ENCODE measurements around the gene CHRNA1. TPM values are rescaled to one million over a fixed set of nuclear protein-coding genes. Genes with fewer than 3 reads are reported as not detected.

Gene CHRNA1
- total and polyA plus RNA-seq, 9 of the 15 experiments (the other 6 are each of a cell fraction or from before 2014, with no cell fraction given), result not detected

DNA sequence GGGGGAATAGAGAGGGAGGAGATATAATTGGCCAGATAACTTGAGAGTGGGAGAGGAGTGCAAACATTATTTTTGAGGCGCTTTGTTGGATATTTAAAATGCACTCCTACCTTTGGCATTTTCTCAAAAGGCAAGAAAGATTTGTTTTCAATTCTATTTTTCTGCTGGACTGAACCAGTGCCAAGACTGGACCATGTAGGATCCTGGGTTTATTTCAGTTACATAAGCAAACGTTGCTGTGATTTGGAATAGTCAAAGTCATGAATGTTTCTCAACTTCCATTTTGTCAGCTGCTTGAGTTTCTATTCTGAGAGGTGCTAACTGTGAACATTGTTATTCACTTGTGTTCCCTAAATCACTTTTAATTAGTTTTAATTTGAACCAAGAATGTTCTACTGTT is 8.9 kb upstream of the CHRNA1 start:
- CTCF ChIA-PET (ENCODE audit: low intra/inter-chr PET ratio), result interaction anchor here (1.7 kb wide), 1 partner anchor 212 kb away, joined by 10 read pairs; no protein-coding TSS in a partner anchor
- H3K27me3 ChIP-seq (ENCODE audit: control insufficient read depth in 2 of 2, insufficient read depth in 2 of 2, low read length in 2 of 2), result peaks cover 0 to 21% of the 10 kb centered on the region in 2 experiments; a peak in 3 of 5 replicates
- no peak overlapping the region for H3K9ac ChIP-seq (ENCODE audit: insufficient read depth in 1 of 2, low read depth in 2 of 2, low read length in 2 of 2)
- WGBS (ENCODE audit: insufficient coverage, low coverage, missing lambda C conversion rate), result 3% methylated on average over 2 of the region's 2 CpGs
- H2AFZ ChIP-seq (ENCODE audit: low read depth, low read length), result no peak overlapping the region
- H4K20me1 ChIP-seq (replicated peaks; ENCODE audit: control insufficient read depth, insufficient read depth, low read length), result 0 out of 2 replicates have a peak, but pooled peaks cover 7% of the 10 kb centered on the region
- intact Hi-C loops (cut with micrococcal nuclease) (loop anchor here (5.0 kb wide), 2 partner anchors 509 to 1324 kb away; partner anchors contain the start of gene HOXD12), in situ Hi-C loops (cut with MboI) (loop anchor here (10.0 kb wide), 1 partner anchor 212 kb away; no protein-coding TSS in a partner anchor)
- DNase-seq (ENCODE audit: extremely low read depth in 1 of 4, low spot score in 3 of 4) (no peak), FAIRE-seq (no peak), ATAC-seq (no peak)
- no peaks in the 10 kb centered on the region for H3K9me1 ChIP-seq (ENCODE audit: control insufficient read depth, insufficient read depth, low read length)
- no peaks in the 10 kb centered on the region for H3K79me2 ChIP-seq (ENCODE audit: control insufficient read depth, insufficient read depth, low read length)
- TF ChIP-seq BHLHE40 (IDR thresholded peaks at IDR 0.05; ENCODE audit: low read length), result no peak
- TF ChIP-seq, protein P1, sequence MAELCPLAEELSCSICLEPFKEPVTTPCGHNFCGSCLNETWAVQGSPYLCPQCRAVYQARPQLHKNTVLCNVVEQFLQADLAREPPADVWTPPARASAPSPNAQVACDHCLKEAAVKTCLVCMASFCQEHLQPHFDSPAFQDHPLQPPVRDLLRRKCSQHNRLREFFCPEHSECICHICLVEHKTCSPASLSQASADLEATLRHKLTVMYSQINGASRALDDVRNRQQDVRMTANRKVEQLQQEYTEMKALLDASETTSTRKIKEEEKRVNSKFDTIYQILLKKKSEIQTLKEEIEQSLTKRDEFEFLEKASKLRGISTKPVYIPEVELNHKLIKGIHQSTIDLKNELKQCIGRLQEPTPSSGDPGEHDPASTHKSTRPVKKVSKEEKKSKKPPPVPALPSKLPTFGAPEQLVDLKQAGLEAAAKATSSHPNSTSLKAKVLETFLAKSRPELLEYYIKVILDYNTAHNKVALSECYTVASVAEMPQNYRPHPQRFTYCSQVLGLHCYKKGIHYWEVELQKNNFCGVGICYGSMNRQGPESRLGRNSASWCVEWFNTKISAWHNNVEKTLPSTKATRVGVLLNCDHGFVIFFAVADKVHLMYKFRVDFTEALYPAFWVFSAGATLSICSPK (IDR thresholded peaks at IDR 0.05; ENCODE audit: borderline replicate concordance), result no peak
- no peak overlapping the region for H3K4me3 ChIP-seq
- no peak overlapping the region for H3K4me2 ChIP-seq (ENCODE audit: insufficient read depth, low read length)
- POLR2A ChIA-PET, result interaction anchor here (1.0 kb wide), 1 partner anchor 23 kb away, joined by 3 read pairs; no protein-coding TSS in a partner anchor
- no peak overlapping the region for H3K27ac ChIP-seq (ENCODE audit: extremely low read depth, low read depth, low read length)
- no TSS peak for BruUV-seq (replicated peaks)
- no peaks in the 10 kb centered on the region for H3K4me1 ChIP-seq (replicated peaks in 1 of 2; ENCODE audit: control insufficient read depth in 2 of 2, insufficient read depth in 2 of 2, low read length in 2 of 2)
- no peaks in the 10 kb centered on the region for H3K36me3 ChIP-seq (ENCODE audit: control insufficient read depth, insufficient read depth, low read length)
- H3K9me3 ChIP-seq (replicated peaks; ENCODE audit: control insufficient read depth, insufficient read depth, low read depth, low read length), result no peaks in the 10 kb centered on the region

DNA sequence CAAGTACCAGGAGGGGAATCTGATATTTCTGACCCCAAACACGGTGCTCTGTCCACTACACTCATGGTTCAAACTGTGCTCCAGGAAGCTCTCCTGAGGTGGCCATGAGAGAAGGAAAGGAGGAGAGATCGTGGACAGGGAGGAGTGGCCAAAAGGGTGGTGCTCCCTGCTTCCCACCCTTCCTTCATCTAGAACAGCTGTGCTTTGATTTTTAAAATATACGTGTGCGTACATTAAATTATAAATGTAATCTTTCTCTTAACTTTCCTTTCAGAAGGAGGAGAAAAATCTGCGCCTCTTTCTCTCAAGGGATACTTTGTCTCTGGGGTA is 8.2 kb upstream of the CHRNA1 start:
- Histone ChIP-seq H3K4me1 (replicated peaks in 1 of 2; ENCODE audit: control insufficient read depth in 2 of 2, insufficient read depth in 2 of 2, low read length in 2 of 2) (no peaks in the 10 kb centered on the region), H3K9ac (ENCODE audit: insufficient read depth in 1 of 2, low read depth in 2 of 2, low read length in 2 of 2) (no peak overlapping the region), H3K27ac (ENCODE audit: extremely low read depth, low read depth, low read length) (no peak overlapping the region), H3K4me3 (no peak overlapping the region), H3K79me2 (ENCODE audit: control insufficient read depth, insufficient read depth, low read length) (no peaks in the 10 kb centered on the region), H3K9me1 (ENCODE audit: control insufficient read depth, insufficient read depth, low read length) (no peaks in the 10 kb centered on the region), H3K4me2 (ENCODE audit: insufficient read depth, low read length) (no peak overlapping the region), H2AFZ (ENCODE audit: low read depth, low read length) (no peak overlapping the region), H3K36me3 (ENCODE audit: control insufficient read depth, insufficient read depth, low read length) (no peaks in the 10 kb centered on the region), H3K27me3 (ENCODE audit: control insufficient read depth in 2 of 2, insufficient read depth in 2 of 2, low read length in 2 of 2) (peaks cover 0 to 20% of the 10 kb centered on the region in 2 experiments; a peak in 3 of 5 replicates), H4K20me1 (replicated peaks; ENCODE audit: control insufficient read depth, insufficient read depth, low read length) (0 out of 2 replicates have a peak, but pooled peaks cover 7% of the 10 kb centered on the region), H3K9me3 (replicated peaks; ENCODE audit: control insufficient read depth, insufficient read depth, low read depth, low read length) (no peaks in the 10 kb centered on the region)
- 0% methylated on average over 5 of the region's 5 CpGs for WGBS (ENCODE audit: insufficient coverage, low coverage, missing lambda C conversion rate)
- intact Hi-C loops (cut with micrococcal nuclease) (loop anchor here (5.0 kb wide), 2 partner anchors 510 to 1325 kb away; partner anchors contain the start of gene HOXD12), in situ Hi-C loops (cut with MboI) (loop anchor here (10.0 kb wide), 1 partner anchor 212 kb away; no protein-coding TSS in a partner anchor)
- ChIA-PET POLR2A (interaction anchor here (1.0 kb wide), 1 partner anchor 11 kb away, joined by 3 read pairs; no protein-coding TSS in a partner anchor), CTCF (ENCODE audit: low intra/inter-chr PET ratio) (interaction anchor here (1.7 to 1.8 kb wide), 2 partner anchors 213 to 218 kb away, joined by 10 to 11 read pairs; no protein-coding TSS in a partner anchor)
- DNase-seq (ENCODE audit: extremely low read depth in 1 of 4, low spot score in 3 of 4) (no peak), ATAC-seq (no peak), FAIRE-seq (no peak)
- no TSS peak for BruUV-seq (replicated peaks)
- TF ChIP-seq, protein P2, sequence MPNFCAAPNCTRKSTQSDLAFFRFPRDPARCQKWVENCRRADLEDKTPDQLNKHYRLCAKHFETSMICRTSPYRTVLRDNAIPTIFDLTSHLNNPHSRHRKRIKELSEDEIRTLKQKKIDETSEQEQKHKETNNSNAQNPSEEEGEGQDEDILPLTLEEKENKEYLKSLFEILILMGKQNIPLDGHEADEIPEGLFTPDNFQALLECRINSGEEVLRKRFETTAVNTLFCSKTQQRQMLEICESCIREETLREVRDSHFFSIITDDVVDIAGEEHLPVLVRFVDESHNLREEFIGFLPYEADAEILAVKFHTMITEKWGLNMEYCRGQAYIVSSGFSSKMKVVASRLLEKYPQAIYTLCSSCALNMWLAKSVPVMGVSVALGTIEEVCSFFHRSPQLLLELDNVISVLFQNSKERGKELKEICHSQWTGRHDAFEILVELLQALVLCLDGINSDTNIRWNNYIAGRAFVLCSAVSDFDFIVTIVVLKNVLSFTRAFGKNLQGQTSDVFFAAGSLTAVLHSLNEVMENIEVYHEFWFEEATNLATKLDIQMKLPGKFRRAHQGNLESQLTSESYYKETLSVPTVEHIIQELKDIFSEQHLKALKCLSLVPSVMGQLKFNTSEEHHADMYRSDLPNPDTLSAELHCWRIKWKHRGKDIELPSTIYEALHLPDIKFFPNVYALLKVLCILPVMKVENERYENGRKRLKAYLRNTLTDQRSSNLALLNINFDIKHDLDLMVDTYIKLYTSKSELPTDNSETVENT (CRISPR knock-in tag; IDR thresholded peaks at IDR 0.05), result no peak
- TF ChIP-seq HMG20B (CRISPR knock-in tag; IDR thresholded peaks at IDR 0.05), result no peak
- TF ChIP-seq RBBP5 (IDR thresholded peaks at IDR 0.05; ENCODE audit: borderline replicate concordance, insufficient read depth, low read length, poor library complexity, severe bottlenecking), result no peak
- no peak for TF ChIP-seq MBD2 (IDR thresholded peaks at IDR 0.05; ENCODE audit: borderline replicate concordance, low read depth)
- TF ChIP-seq ZNF184 (CRISPR knock-in tag; IDR thresholded peaks at IDR 0.05), result no peak

Measured in K562 (cell line).